Measurements from ENCODE around the gene MIPOL1. TPM values are rescaled to one million over a fixed set of nuclear protein-coding genes. Genes with fewer than 3 reads are reported as not detected.

The MIPOL1 gene
- total and polyA plus RNA-seq, 2 experiments from 2014 or later, result 16.6 to 24.8 TPM

DNA sequence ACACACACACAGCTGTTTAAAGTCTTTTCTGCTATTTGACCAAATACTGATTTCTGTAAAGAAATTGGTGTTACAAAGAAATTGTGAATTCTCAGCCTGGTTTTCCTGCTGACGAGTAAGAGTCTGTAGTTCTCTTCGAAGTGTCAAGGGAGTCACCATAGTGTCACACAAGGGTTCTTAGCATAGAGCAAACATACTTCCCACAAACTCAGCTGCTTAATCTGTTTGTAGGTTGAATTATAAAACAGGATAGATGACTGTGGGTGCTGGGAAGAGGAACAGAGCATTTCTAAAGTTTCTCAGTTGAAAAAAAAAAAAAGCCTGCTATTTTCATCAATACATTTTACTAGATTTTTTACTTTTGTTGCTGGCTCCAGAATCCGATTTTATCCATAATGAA lies 314.4 kb downstream of the MIPOL1 start:
- no peaks in the 10 kb centered on the region for H3K79me2 ChIP-seq (replicated peaks; ENCODE audit: insufficient read depth)
- TF ChIP-seq ZNF114 (CRISPR knock-in tag; IDR thresholded peaks at IDR 0.05), result no peak
- no peak for TF ChIP-seq NANOG (IDR thresholded peaks at IDR 0.05; ENCODE audit: borderline replicate concordance)
- TF ChIP-seq POLR2AphosphoS5 (IDR thresholded peaks at IDR 0.05; ENCODE audit: low read depth), result no peak
- TF ChIP-seq ZNF331 (CRISPR knock-in tag; IDR thresholded peaks at IDR 0.05; ENCODE audit: low read depth), result no peak
- no peak for TF ChIP-seq JUNB (IDR thresholded peaks at IDR 0.05; ENCODE audit: unreplicated experiment)
- TF ChIP-seq, protein P1, sequence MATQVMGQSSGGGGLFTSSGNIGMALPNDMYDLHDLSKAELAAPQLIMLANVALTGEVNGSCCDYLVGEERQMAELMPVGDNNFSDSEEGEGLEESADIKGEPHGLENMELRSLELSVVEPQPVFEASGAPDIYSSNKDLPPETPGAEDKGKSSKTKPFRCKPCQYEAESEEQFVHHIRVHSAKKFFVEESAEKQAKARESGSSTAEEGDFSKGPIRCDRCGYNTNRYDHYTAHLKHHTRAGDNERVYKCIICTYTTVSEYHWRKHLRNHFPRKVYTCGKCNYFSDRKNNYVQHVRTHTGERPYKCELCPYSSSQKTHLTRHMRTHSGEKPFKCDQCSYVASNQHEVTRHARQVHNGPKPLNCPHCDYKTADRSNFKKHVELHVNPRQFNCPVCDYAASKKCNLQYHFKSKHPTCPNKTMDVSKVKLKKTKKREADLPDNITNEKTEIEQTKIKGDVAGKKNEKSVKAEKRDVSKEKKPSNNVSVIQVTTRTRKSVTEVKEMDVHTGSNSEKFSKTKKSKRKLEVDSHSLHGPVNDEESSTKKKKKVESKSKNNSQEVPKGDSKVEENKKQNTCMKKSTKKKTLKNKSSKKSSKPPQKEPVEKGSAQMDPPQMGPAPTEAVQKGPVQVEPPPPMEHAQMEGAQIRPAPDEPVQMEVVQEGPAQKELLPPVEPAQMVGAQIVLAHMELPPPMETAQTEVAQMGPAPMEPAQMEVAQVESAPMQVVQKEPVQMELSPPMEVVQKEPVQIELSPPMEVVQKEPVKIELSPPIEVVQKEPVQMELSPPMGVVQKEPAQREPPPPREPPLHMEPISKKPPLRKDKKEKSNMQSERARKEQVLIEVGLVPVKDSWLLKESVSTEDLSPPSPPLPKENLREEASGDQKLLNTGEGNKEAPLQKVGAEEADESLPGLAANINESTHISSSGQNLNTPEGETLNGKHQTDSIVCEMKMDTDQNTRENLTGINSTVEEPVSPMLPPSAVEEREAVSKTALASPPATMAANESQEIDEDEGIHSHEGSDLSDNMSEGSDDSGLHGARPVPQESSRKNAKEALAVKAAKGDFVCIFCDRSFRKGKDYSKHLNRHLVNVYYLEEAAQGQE (IDR thresholded peaks at IDR 0.05; ENCODE audit: unreplicated experiment), result no peak
- TF ChIP-seq, protein P2, sequence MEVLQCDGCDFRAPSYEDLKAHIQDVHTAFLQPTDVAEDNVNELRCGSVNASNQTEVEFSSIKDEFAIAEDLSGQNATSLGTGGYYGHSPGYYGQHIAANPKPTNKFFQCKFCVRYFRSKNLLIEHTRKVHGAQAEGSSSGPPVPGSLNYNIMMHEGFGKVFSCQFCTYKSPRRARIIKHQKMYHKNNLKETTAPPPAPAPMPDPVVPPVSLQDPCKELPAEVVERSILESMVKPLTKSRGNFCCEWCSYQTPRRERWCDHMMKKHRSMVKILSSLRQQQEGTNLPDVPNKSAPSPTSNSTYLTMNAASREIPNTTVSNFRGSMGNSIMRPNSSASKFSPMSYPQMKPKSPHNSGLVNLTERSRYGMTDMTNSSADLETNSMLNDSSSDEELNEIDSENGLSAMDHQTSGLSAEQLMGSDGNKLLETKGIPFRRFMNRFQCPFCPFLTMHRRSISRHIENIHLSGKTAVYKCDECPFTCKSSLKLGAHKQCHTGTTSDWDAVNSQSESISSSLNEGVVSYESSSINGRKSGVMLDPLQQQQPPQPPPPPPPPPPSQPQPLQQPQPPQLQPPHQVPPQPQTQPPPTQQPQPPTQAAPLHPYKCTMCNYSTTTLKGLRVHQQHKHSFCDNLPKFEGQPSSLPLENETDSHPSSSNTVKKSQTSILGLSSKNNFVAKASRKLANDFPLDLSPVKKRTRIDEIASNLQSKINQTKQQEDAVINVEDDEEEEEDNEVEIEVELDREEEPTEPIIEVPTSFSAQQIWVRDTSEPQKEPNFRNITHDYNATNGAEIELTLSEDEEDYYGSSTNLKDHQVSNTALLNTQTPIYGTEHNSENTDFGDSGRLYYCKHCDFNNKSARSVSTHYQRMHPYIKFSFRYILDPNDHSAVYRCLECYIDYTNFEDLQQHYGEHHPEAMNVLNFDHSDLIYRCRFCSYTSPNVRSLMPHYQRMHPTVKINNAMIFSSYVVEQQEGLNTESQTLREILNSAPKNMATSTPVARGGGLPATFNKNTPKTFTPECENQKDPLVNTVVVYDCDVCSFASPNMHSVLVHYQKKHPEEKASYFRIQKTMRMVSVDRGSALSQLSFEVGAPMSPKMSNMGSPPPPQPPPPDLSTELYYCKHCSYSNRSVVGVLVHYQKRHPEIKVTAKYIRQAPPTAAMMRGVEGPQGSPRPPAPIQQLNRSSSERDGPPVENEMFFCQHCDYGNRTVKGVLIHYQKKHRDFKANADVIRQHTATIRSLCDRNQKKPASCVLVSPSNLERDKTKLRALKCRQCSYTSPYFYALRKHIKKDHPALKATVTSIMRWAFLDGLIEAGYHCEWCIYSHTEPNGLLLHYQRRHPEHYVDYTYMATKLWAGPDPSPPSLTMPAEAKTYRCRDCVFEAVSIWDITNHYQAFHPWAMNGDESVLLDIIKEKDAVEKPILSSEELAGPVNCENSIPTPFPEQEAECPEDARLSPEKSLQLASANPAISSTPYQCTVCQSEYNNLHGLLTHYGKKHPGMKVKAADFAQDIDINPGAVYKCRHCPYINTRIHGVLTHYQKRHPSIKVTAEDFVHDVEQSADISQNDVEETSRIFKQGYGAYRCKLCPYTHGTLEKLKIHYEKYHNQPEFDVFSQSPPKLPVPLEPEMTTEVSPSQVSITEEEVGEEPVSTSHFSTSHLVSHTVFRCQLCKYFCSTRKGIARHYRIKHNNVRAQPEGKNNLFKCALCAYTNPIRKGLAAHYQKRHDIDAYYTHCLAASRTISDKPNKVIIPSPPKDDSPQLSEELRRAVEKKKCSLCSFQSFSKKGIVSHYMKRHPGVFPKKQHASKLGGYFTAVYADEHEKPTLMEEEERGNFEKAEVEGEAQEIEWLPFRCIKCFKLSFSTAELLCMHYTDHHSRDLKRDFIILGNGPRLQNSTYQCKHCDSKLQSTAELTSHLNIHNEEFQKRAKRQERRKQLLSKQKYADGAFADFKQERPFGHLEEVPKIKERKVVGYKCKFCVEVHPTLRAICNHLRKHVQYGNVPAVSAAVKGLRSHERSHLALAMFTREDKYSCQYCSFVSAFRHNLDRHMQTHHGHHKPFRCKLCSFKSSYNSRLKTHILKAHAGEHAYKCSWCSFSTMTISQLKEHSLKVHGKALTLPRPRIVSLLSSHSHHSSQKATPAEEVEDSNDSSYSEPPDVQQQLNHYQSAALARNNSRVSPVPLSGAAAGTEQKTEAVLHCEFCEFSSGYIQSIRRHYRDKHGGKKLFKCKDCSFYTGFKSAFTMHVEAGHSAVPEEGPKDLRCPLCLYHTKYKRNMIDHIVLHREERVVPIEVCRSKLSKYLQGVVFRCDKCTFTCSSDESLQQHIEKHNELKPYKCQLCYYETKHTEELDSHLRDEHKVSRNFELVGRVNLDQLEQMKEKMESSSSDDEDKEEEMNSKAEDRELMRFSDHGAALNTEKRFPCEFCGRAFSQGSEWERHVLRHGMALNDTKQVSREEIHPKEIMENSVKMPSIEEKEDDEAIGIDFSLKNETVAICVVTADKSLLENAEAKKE (CRISPR knock-in tag; IDR thresholded peaks at IDR 0.05), result no peak
- Mint-ChIP-seq H3K27me3 (ENCODE audit: insufficient read depth, low read depth, poor library complexity) (no peaks in the 10 kb centered on the region), H3K9me3 (no peaks in the 10 kb centered on the region), H3K36me3 (ENCODE audit: low read depth) (no peaks in the 10 kb centered on the region), H3K4me3 (no peak overlapping the region), H3K4me1 (no peaks in the 10 kb centered on the region), H3K27ac (no peak overlapping the region)
- DNase-seq (ENCODE audit: low spot score) (no peak), ATAC-seq (no peak)
- H3K4me1 ChIP-seq (ENCODE audit: insufficient read depth), result no peaks in the 10 kb centered on the region
- no peaks in the 10 kb centered on the region for H4K20me1 ChIP-seq (replicated peaks; ENCODE audit: insufficient read depth)
- H3F3A ChIP-seq (replicated peaks; ENCODE audit: low read depth), result no peaks in the 10 kb centered on the region
- H3K27me3 ChIP-seq (ENCODE audit: insufficient read depth), result no peaks in the 10 kb centered on the region
- H3K36me3 ChIP-seq (ENCODE audit: insufficient read depth), result no peaks in the 10 kb centered on the region
- no peak overlapping the region for H3K4me2 ChIP-seq
- no peak overlapping the region for H3K4me3 ChIP-seq
- H2AFZ ChIP-seq, result no peak overlapping the region
- H3K27ac ChIP-seq (ENCODE audit: low read depth), result no peak overlapping the region
- no peaks in the 10 kb centered on the region for H3K9me2 ChIP-seq (ENCODE audit: insufficient read depth)

Measured in GM23338 (cell line).